ENCODE results near the gene IL18BP.

DNA sequence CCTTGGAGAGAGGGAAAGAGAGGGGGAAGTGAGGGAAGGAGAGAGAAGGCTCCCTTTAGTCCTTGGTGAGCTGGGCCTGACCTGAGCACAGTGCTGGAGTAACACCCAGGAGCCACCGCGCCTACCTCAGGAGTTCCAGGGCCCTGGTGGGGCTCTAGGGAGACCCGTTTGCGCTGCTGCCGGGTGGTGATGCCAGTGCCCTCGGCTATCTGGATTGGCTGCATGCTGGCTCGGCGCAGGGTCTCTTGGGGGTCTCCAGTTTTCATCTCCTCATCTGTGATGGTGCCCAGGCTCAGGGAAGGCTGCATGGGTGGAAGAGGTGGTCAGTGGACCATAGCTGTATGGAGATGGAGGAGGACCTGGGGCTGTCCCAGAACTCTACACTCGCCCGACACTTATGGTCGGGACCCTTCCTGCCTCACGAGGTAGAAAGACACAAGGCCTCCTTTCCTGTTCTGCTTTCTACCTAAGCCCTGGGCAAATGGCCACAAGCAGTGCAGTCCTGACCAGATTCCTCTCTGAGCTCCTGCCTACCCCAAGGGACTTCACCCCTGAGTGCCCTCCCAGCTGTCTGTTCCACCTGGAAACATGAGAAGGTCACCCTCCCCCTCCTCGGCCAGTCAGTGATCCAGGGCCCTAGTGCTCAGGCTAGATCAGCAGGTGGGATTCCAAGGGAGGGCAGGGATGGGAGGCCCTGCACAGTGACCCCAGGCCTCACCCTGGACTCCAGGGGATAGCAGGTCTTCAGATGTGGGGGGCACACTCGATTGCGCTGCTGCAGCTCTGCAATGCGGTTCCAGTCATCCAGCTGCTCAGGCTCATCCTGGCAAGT, 6.0 kb downstream of the IL18BP start:
- TF ChIP-seq ZNF184 (tag by site-specific recombination; IDR thresholded peaks at IDR 0.05) (no peak), PRDM1 (tag by site-specific recombination; IDR thresholded peaks at IDR 0.05) (no peak), ZNF701 (tag by site-specific recombination; IDR thresholded peaks at IDR 0.05) (no peak)
